HG02610 (cell line): Measurements from ENCODE around the gene TECRL.
A peak's percentile ranks its signal among the peaks of the same experiment; 100 is the strongest.

Source experiments
- ATAC-seq: cut with Tn5 transposase; IDR thresholded peaks from one replicate; pipeline ENCODE4 v1.9.1; 2021; ENCODE audit warnings: mild to moderate bottlenecking, moderate library complexity; ENCODE audit not compliant: unreplicated experiment

The TECRL gene

GRCh38 chr4:64330143-64330542, 79.1 kb downstream of the TECRL start:
- ATAC-seq: no peak

- no peak for ATAC-seq
These were observed 82.0 kb downstream of the TECRL start for GRCh38 chr4:64327237-64327636.

DNA sequence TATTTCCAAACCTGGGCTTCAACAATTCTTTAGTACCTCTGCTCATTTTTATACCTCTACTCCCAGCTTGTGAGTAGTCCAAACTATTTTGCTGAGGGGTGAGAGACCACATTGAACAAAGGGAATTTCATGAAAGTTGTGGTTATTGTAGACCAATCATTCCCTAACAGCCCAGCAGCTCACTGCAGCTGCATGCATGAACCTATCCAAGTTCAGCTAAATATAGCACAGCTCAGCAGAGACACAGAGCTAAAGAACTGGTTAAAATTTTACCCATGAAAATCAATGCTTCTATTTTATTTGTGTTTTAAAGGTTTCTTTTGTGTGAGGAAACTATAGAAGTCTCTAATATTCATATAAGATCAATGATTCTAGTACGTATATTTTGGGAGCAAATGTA, 82.7 kb downstream of the TECRL start:
- no peak for ATAC-seq

GRCh38 chr4:64306255-64306565, 103.0 kb downstream of the TECRL start:
- ATAC-seq: no peak

GRCh38 chr4:64305565-64306254, 103.5 kb downstream of the TECRL start:
- peak; percentile 92 for ATAC-seq

GRCh38 chr4:64272432-64272831, 136.8 kb downstream of the TECRL start:
- ATAC-seq: no peak

DNA sequence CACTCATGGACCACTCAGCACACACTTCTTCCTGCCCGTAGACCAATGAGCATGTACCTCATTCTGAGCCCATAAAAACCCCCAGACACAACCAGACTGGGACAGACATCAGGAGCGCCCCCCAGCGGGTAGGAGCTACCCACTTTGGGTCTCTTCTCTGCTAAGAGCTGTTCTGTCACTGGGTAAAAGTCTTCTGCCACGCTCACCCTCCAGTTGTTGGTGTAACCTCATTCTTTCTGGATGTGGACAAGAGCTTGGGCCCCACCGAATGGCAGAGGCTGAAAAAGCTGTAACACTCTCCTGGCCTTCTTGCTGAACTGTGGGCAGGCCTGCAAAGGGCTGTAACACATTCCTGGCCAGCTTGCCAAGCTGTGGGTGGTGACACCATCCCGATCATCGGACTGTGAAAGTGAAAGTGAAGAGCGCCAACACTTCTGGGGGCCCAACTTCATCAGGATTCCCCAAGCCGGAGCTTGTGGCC, 137.6 kb downstream of the TECRL start:
- ATAC-seq: no peak

DNA sequence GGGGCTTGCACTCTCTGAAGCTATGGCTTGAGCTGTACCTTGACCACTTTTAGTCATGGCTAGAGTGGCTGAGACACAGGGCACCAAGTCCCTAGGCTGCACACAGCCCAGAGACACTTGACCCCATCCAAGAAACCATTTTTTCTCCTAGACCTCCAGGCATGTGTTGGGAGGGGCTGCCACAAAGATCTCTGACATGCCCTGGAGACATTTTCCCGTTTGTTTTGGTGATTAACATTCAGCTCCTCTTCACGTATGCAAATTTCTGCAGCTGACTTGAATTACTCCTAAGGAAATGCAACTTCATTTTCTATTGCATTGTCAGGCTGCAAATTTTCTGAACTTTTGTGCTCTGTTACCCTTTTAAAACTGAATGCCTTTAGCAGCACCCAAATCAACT, 142.6 kb downstream of the TECRL start:
- ATAC-seq: no peak

GRCh38 chr4:64266263-64266662, 143.0 kb downstream of the TECRL start:
- no peak for ATAC-seq

DNA sequence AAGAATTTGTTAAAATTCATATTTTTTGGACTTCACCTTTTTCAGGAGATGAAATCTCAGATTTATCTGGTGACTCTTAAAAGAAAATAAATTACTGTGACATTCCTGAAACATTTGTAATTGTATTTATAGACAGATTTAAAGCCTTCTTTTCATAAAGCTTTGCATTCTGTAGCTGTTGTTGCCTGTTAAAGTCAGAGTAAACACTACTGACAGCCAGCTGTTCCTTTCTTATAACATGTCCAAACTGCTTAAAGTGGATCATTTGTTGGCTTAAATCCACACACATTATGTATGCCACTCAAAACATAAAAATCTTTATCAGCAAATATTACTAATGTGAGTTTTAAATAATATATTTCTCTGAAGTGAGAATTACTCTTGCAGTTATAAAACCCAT, 157.5 kb downstream of the TECRL start:
- ATAC-seq: no peak

- no peak for ATAC-seq
These were observed 158.8 kb downstream of the TECRL start for GRCh38 chr4:64250488-64250887.

- no peak for ATAC-seq
These were observed 159.2 kb downstream of the TECRL start for GRCh38 chr4:64250061-64250460.

DNA sequence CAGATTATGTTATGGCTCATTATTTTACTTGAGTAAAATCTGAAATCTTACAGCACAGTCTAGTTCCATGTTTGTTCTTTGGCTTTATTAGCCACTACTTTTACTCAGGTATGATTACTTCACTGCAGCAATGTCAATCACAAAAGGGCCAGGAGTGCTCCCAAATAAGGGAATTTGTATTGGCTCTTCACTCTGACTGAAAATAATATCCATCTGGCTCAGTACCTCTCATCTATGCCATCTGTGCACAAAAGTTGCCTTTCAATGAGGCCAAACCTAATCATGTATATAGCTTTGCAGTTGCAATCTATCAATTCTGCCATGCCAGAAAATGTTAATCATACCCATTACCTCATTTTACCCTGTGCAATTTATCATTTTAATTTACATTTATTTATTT, 161.1 kb downstream of the TECRL start:
- no peak for ATAC-seq

DNA sequence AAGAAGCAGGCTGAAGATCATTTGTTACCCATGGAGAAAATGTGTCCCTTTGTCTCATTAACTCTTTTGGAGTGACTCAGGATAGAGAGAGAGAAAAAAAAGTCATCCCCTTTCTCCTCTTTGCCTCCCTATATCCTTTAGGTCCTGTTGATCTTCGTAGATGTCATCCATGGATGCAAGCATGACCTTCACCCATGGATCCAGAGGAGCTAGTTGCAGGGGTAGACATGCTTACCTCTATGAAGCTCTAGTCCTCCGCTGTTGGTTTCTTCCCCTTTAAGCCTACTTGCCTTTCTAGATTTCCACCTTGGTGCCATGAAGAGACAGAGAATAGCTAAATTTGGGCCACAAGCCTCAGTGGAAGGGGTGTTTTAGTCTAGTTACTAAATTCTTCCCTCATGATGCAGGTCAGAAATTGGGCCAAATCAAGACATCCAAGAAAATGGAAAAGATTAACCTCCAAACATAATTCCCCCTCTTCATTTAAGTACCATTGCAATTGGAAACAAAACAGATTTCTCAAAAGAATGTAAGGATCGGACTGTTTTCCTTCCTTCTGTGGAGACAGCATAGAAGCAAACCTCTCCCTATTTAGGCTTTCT, 178.4 kb downstream of the TECRL start:
- ATAC-seq: no peak
